ENCODE measurements around the gene ZBTB7C.
"Not testable (repeated sequence)": the region's sequence is repeated elsewhere in the genome, so short reads cannot be mapped to it uniquely, and the experiment has no call there.

Gene ZBTB7C

DNA sequence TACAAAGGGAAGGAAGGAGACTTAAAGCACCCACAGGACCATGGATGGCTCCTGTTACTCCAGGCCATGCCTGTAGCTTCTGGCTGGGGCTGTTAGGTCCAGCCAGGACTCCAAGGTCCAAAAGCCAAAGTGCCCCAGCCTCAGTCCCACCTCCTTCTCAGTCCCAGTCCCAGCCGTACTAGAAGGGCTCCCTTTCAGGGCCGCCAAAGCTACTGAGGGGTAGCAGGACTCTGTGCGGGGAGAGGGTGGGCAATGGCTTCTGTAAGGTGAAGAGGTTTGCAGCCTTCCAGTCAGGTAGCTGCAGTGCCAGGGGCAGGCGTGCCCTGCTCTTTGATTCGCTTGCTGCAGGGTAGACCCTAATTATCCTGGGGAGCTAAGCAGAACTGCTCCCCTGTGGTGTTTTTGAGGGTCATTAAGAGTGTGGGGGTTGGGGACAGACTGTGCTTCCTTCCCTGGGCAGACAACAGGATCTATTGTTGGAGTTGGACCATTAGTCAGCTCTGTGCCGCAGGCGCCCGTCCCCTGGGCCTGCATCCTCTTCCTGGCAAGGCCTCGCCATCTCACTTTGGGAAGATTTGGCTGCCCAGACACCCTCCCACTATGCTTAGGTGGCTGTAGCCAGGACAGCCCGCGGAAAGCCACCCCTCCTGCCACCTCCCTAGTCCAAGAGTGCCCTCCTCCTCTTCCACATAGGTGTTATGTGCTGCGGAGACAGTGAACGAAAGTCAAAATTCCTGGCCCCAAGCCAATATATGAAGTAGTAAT, 118.8 kb downstream of the ZBTB7C start:
- ChIA-PET CTCF (no interaction called here), POLR2A (no interaction called here)
- TF ChIP-seq ZNF384 (IDR thresholded peaks at IDR 0.05) (no peak), FOXM1 (IDR thresholded peaks at IDR 0.05; ENCODE audit: borderline replicate concordance) (no peak), BHLHE40 (IDR thresholded peaks at IDR 0.05; ENCODE audit: borderline replicate concordance) (no peak), TARDBP (IDR thresholded peaks at IDR 0.05) (no peak), FOXA1 (IDR thresholded peaks at IDR 0.05) (no peak), CTBP1 (IDR thresholded peaks at IDR 0.05; ENCODE audit: borderline replicate concordance) (no peak)
- no peak for DNase-seq (ENCODE audit: extremely low spot score)

- DNase-seq (ENCODE audit: extremely low spot score), result no peak
- ChIA-PET POLR2A (no interaction called here), CTCF (no interaction called here)
- TF ChIP-seq CTBP1 (IDR thresholded peaks at IDR 0.05; ENCODE audit: borderline replicate concordance) (no peak), NFRKB (IDR thresholded peaks at IDR 0.05) (no peak), SUZ12 (IDR thresholded peaks at IDR 0.05) (no peak), LEF1 (IDR thresholded peaks at IDR 0.05; ENCODE audit: borderline replicate concordance) (no peak), TARDBP (IDR thresholded peaks at IDR 0.05) (no peak), L3MBTL2 (conservative IDR thresholded peaks at IDR 0.05) (no peak), FOXM1 (IDR thresholded peaks at IDR 0.05; ENCODE audit: borderline replicate concordance) (no peak), ARNT (IDR thresholded peaks at IDR 0.05) (no peak), PKNOX1 (IDR thresholded peaks at IDR 0.05) (no peak)
Measured at GRCh38 chr18:48284743-48285142, 124.4 kb downstream of the ZBTB7C start.

DNA sequence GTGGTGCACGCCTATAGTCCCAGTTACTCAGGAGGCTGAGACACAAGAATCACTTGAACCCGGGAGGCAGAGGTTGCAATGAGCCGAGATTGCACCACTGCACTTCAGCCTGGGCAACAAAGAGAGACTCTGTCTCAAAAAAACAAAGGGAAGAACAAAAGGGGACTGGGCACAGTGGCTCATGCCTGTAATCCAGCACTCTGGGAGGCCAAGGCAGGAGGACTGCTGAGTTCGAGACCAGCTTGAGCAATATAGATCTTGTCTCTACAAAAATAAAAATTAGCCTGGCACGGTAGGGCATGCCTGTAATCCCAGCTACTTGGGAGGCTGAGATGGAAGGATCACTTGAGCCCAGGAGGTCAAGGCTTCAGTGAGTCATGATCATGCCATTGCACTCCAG, 125.2 kb downstream of the ZBTB7C start:
- POLR2A ChIA-PET; CTCF ChIA-PET; DNase-seq (ENCODE audit: extremely low spot score): not testable (repeated sequence)

- not testable (repeated sequence) for DNase-seq (ENCODE audit: extremely low spot score)
Measured at GRCh38 chr18:48281460-48281859, 127.7 kb downstream of the ZBTB7C start.

DNA sequence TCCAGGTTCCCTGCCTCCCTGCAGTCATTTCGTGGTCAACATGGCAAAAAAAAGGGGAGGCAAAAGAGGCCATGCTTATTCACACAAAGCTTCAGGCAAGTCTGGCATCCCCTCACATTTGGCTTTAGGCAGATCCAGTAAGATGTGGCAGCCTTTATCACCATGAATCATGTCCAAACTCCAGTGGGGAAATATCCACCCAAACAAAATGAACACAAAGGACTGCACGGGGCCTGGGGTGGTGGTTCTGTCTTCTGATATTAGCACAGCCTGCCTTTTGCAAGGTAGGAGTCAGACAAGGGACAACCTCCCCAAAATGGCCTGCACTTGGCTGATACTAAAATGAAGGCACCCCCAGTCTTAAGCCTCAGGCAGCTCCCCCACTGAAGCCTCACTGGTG, 129.9 kb downstream of the ZBTB7C start:
- TF ChIP-seq HDGF (IDR thresholded peaks at IDR 0.05; ENCODE audit: borderline replicate concordance) (no peak), ZNF384 (IDR thresholded peaks at IDR 0.05) (no peak), NFRKB (IDR thresholded peaks at IDR 0.05) (no peak), PKNOX1 (IDR thresholded peaks at IDR 0.05) (no peak)
- ChIA-PET POLR2A (no interaction called here), CTCF (interaction anchor here (0.5 kb wide), 1 partner anchor 133 kb away, joined by 4 read pairs; no protein-coding TSS in a partner anchor)
- no peak for DNase-seq (ENCODE audit: extremely low spot score)

More at GRCh38 chr18:48281460-48281859, 127.7 kb downstream of the ZBTB7C start:
- CTCF ChIA-PET, POLR2A ChIA-PET: not testable (repeated sequence)

DNA sequence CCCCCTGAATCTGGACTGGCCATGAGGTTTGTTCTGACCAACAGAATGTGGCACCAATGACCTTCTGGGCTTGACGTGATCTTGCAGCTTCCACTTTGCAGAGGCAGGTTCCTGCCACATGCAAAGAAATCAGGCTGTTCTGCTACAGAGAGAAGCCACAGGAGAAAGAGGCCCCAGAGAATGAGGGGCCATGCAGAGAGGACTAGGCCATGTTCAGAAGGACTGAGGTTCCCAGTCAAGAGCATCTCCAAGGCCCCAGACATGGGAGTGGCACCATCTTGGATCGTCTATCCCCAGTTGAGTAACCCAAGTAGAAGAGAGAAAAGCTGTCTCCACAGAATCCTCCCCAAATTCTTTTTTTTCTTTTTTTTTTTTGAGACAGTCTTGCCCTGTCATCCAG, 131.1 kb downstream of the ZBTB7C start:
- POLR2A ChIA-PET, result no interaction called here
- CTCF ChIA-PET, result interaction anchor here (1.0 kb wide), 1 partner anchor 39 kb away, joined by 3 read pairs; no protein-coding TSS in a partner anchor
- DNase-seq (ENCODE audit: extremely low spot score), result no peak
- TF ChIP-seq ELF4 (IDR thresholded peaks at IDR 0.05), result no peak
- no peak for TF ChIP-seq L3MBTL2 (conservative IDR thresholded peaks at IDR 0.05)
- no peak for TF ChIP-seq HDGF (IDR thresholded peaks at IDR 0.05; ENCODE audit: borderline replicate concordance)

- ChIA-PET POLR2A (no interaction called here), CTCF (no interaction called here)
- TF ChIP-seq FOXM1 (IDR thresholded peaks at IDR 0.05; ENCODE audit: borderline replicate concordance) (no peak), HDGF (IDR thresholded peaks at IDR 0.05; ENCODE audit: borderline replicate concordance) (no peak)
- no peak for DNase-seq (ENCODE audit: extremely low spot score)
Measured at GRCh38 chr18:48274301-48274700, 134.9 kb downstream of the ZBTB7C start.

GRCh38 chr18:48270929-48271328, 138.3 kb downstream of the ZBTB7C start:
- ChIA-PET POLR2A (no interaction called here), CTCF (no interaction called here)
- DNase-seq (ENCODE audit: extremely low spot score), result no peak
- no peak for TF ChIP-seq CTBP1 (IDR thresholded peaks at IDR 0.05; ENCODE audit: borderline replicate concordance)
- TF ChIP-seq FOXM1 (IDR thresholded peaks at IDR 0.05; ENCODE audit: borderline replicate concordance), result no peak
- TF ChIP-seq FOXA1 (IDR thresholded peaks at IDR 0.05), result no peak
- TF ChIP-seq HDGF (IDR thresholded peaks at IDR 0.05; ENCODE audit: borderline replicate concordance), result no peak
- TF ChIP-seq SUZ12 (IDR thresholded peaks at IDR 0.05), result no peak
- TF ChIP-seq PKNOX1 (IDR thresholded peaks at IDR 0.05), result no peak
- TF ChIP-seq NFRKB (IDR thresholded peaks at IDR 0.05), result no peak
- TF ChIP-seq LEF1 (IDR thresholded peaks at IDR 0.05; ENCODE audit: borderline replicate concordance), result no peak
- no peak for TF ChIP-seq SP1 (IDR thresholded peaks at IDR 0.05)
